Measurements from ENCODE around the gene LACTB. TPM values are rescaled to one million over a fixed set of nuclear protein-coding genes. Genes with fewer than 3 reads are reported as not detected.

LACTB gene
- total RNA-seq (10 to 100 TPM; 30.0 to 31.7 TPM), polyA plus RNA-seq (9.7 TPM)

- Mint-ChIP-seq H3K4me3 (peak within 1 kb of the TSS; percentile 85 to 94 (median 93)), H3K9me3 (peaks cover 7 to 16% (median 13%) of the 10 kb centered on the region in 5 donors), H3K27ac (peak within 1 kb of the TSS; percentile 80 to 96 (median 88)), H3K4me1 (peaks cover 12 to 26% (median 23%) of the 10 kb centered on the region in 3 donors), H3K36me3 (peaks cover 2 to 12% (median 9%) of the 10 kb centered on the region in 3 donors), H3K27me3 (no peaks in the 10 kb centered on the region)
- Histone ChIP-seq H3K4me1 (ENCODE audit: insufficient read depth, low read length) (peaks cover 11% of the 10 kb centered on the region), H3K27me3 (ENCODE audit: insufficient read depth, low read length, poor library complexity, severe bottlenecking) (no peaks in the 10 kb centered on the region), H3K27ac (ENCODE audit: low read depth, low read length) (peak within 1 kb of the TSS; percentile 61), H3K9me3 (ENCODE audit: low read length) (peaks cover 12% of the 10 kb centered on the region), H3K36me3 (ENCODE audit: insufficient read depth, low read length) (no peaks in the 10 kb centered on the region), H3K4me3 (ENCODE audit: low read length) (peak within 1 kb of the TSS; percentile 71)
- peak; percentile 68 to 84 (median 69) for DNase-seq
- CTCF ChIA-PET = no interaction called here
- POLR2A ChIA-PET = interaction anchor here (0.7 to 1.1 kb wide), 2 partner anchors 72 to 74 kb away, joined by 3 read pairs; no protein-coding TSS in a partner anchor
These were observed at the start of gene LACTB for GRCh38 chr15:63121382-63122001. TSS of gene LACTB (plus strand) at chr15:63121861. CDS start at chr15:63121872, 11 bp downstream.

GRCh38 chr15:63072023-63072650 lies 49.5 kb upstream of the LACTB start:
- Histone ChIP-seq H3K27me3 (ENCODE audit: insufficient read depth, low read length, poor library complexity, severe bottlenecking) (no peaks in the 10 kb centered on the region), H3K9me3 (ENCODE audit: low read length) (no peaks in the 10 kb centered on the region), H3K4me1 (ENCODE audit: insufficient read depth, low read length) (no peaks in the 10 kb centered on the region), H3K36me3 (ENCODE audit: insufficient read depth, low read length) (peaks cover 6% of the 10 kb centered on the region), H3K27ac (ENCODE audit: low read depth, low read length) (no peak overlapping the region), H3K4me3 (ENCODE audit: low read length) (no peak overlapping the region)
- Mint-ChIP-seq H3K4me3 (no peak overlapping the region), H3K27me3 (peaks cover 0 to 2% of the 10 kb centered on the region in 2 donors), H3K9me3 (no peaks in the 10 kb centered on the region), H3K4me1 (peaks cover 3 to 11% (median 11%) of the 10 kb centered on the region in 3 donors), H3K36me3 (peaks cover 5 to 22% (median 18%) of the 10 kb centered on the region in 3 donors), H3K27ac (no peak overlapping the region)
- DNase-seq = no peak
- POLR2A ChIA-PET = no interaction called here
- CTCF ChIA-PET = interaction anchor here (1.5 kb wide), 1 partner anchor 24 kb away, joined by 7 read pairs; no protein-coding TSS in a partner anchor

- ChIA-PET POLR2A (no interaction called here), CTCF (interaction anchor here (1.5 kb wide), 1 partner anchor 25 kb away, joined by 7 read pairs; no protein-coding TSS in a partner anchor)
- H3K27ac Mint-ChIP-seq = no peak overlapping the region
- H3K36me3 Mint-ChIP-seq = peaks cover 5 to 19% (median 18%) of the 10 kb centered on the region in 3 donors
- H3K4me1 ChIP-seq (ENCODE audit: insufficient read depth, low read length) = no peaks in the 10 kb centered on the region
- H3K4me3 Mint-ChIP-seq = no peak overlapping the region
- no peak overlapping the region for H3K4me3 ChIP-seq (ENCODE audit: low read length)
- H3K9me3 Mint-ChIP-seq = no peaks in the 10 kb centered on the region
- H3K36me3 ChIP-seq (ENCODE audit: insufficient read depth, low read length) = peaks cover 5% of the 10 kb centered on the region
- no peak for DNase-seq
- H3K4me1 Mint-ChIP-seq = peaks cover 3 to 13% (median 11%) of the 10 kb centered on the region in 3 donors
- no peaks in the 10 kb centered on the region for H3K9me3 ChIP-seq (ENCODE audit: low read length)
- H3K27me3 Mint-ChIP-seq = peaks cover 0 to 3% of the 10 kb centered on the region in 2 donors
- H3K27ac ChIP-seq (ENCODE audit: low read depth, low read length) = no peak overlapping the region
- H3K27me3 ChIP-seq (ENCODE audit: insufficient read depth, low read length, poor library complexity, severe bottlenecking) = no peaks in the 10 kb centered on the region
These were observed 48.8 kb upstream of the LACTB start for GRCh38 chr15:63072809-63073277.

- H3K9me3 ChIP-seq (ENCODE audit: low read length) = no peaks in the 10 kb centered on the region
- Mint-ChIP-seq H3K4me3 (no peak overlapping the region), H3K27ac (peak overlapping the region in 1 of 8 donors; percentile 14), H3K9me3 (no peaks in the 10 kb centered on the region), H3K36me3 (peaks cover 0 to 14% (median 12%) of the 10 kb centered on the region in 3 donors), H3K27me3 (peaks cover 3 to 5% of the 10 kb centered on the region in 2 donors), H3K4me1 (peaks cover 3 to 13% (median 11%) of the 10 kb centered on the region in 3 donors)
- H3K27ac ChIP-seq (ENCODE audit: low read depth, low read length) = no peak overlapping the region
- CTCF ChIA-PET = interaction anchor here (1.5 kb wide), 1 partner anchor 25 kb away, joined by 7 read pairs; no protein-coding TSS in a partner anchor
- no peaks in the 10 kb centered on the region for H3K27me3 ChIP-seq (ENCODE audit: insufficient read depth, low read length, poor library complexity, severe bottlenecking)
- H3K36me3 ChIP-seq (ENCODE audit: insufficient read depth, low read length) = no peaks in the 10 kb centered on the region
- DNase-seq = no peak
- POLR2A ChIA-PET = no interaction called here
- H3K4me1 ChIP-seq (ENCODE audit: insufficient read depth, low read length) = no peaks in the 10 kb centered on the region
- H3K4me3 ChIP-seq (ENCODE audit: low read length) = no peak overlapping the region
These were observed 48.0 kb upstream of the LACTB start for GRCh38 chr15:63073497-63074172.

GRCh38 chr15:63075015-63075983 lies 46.4 kb upstream of the LACTB start:
- Histone ChIP-seq H3K27me3 (ENCODE audit: insufficient read depth, low read length, poor library complexity, severe bottlenecking) (no peaks in the 10 kb centered on the region), H3K4me1 (ENCODE audit: insufficient read depth, low read length) (no peaks in the 10 kb centered on the region), H3K9me3 (ENCODE audit: low read length) (no peaks in the 10 kb centered on the region), H3K36me3 (ENCODE audit: insufficient read depth, low read length) (no peaks in the 10 kb centered on the region), H3K4me3 (ENCODE audit: low read length) (no peak overlapping the region), H3K27ac (ENCODE audit: low read depth, low read length) (no peak overlapping the region)
- Mint-ChIP-seq H3K27ac (peak overlapping the region in 1 of 8 donors; percentile 31), H3K4me1 (peaks cover 3 to 13% (median 11%) of the 10 kb centered on the region in 3 donors), H3K9me3 (no peaks in the 10 kb centered on the region), H3K27me3 (peaks cover 6 to 17% of the 10 kb centered on the region in 2 donors), H3K36me3 (peaks cover 0 to 12% (median 8%) of the 10 kb centered on the region in 3 donors), H3K4me3 (peak overlapping the region in 1 of 7 donors; percentile 33)
- ChIA-PET CTCF (no interaction called here), POLR2A (no interaction called here)
- DNase-seq = no peak

GRCh38 chr15:63075984-63076713 lies 45.5 kb upstream of the LACTB start:
- no peak for DNase-seq
- Histone ChIP-seq H3K4me3 (ENCODE audit: low read length) (no peak overlapping the region), H3K27ac (ENCODE audit: low read depth, low read length) (no peak overlapping the region), H3K4me1 (ENCODE audit: insufficient read depth, low read length) (no peaks in the 10 kb centered on the region), H3K9me3 (ENCODE audit: low read length) (no peaks in the 10 kb centered on the region), H3K36me3 (ENCODE audit: insufficient read depth, low read length) (no peaks in the 10 kb centered on the region), H3K27me3 (ENCODE audit: insufficient read depth, low read length, poor library complexity, severe bottlenecking) (no peaks in the 10 kb centered on the region)
- no peaks in the 10 kb centered on the region for H3K9me3 Mint-ChIP-seq
- H3K27me3 Mint-ChIP-seq = peaks cover 8 to 25% of the 10 kb centered on the region in 2 donors
- H3K4me1 Mint-ChIP-seq = peaks cover 3 to 13% (median 11%) of the 10 kb centered on the region in 3 donors
- POLR2A ChIA-PET = no interaction called here
- H3K36me3 Mint-ChIP-seq = peaks cover 0 to 6% (median 1%) of the 10 kb centered on the region in 3 donors
- CTCF ChIA-PET = no interaction called here
- peak overlapping the region in 1 of 8 donors; percentile 61 for H3K27ac Mint-ChIP-seq
- H3K4me3 Mint-ChIP-seq = no peak overlapping the region

GRCh38 chr15:63076714-63077046 lies 45.0 kb upstream of the LACTB start:
- Histone ChIP-seq H3K4me3 (ENCODE audit: low read length) (no peak overlapping the region), H3K27ac (ENCODE audit: low read depth, low read length) (no peak overlapping the region), H3K36me3 (ENCODE audit: insufficient read depth, low read length) (no peaks in the 10 kb centered on the region), H3K9me3 (ENCODE audit: low read length) (no peaks in the 10 kb centered on the region), H3K4me1 (ENCODE audit: insufficient read depth, low read length) (no peaks in the 10 kb centered on the region), H3K27me3 (ENCODE audit: insufficient read depth, low read length, poor library complexity, severe bottlenecking) (no peaks in the 10 kb centered on the region)
- H3K27me3 Mint-ChIP-seq = peaks cover 10 to 28% of the 10 kb centered on the region in 2 donors
- H3K27ac Mint-ChIP-seq = peak overlapping the region in 1 of 8 donors; percentile 72
- DNase-seq = no peak
- ChIA-PET POLR2A (no interaction called here), CTCF (no interaction called here)
- no peak overlapping the region for H3K4me3 Mint-ChIP-seq
- peaks cover 3 to 13% (median 11%) of the 10 kb centered on the region in 3 donors for H3K4me1 Mint-ChIP-seq
- no peaks in the 10 kb centered on the region for H3K9me3 Mint-ChIP-seq
- H3K36me3 Mint-ChIP-seq = peaks cover 0 to 5% (median 0%) of the 10 kb centered on the region in 3 donors
